SK-N-MC (cell line): Measurements from ENCODE around the gene LHX1.

Experiments used
- FOXP2 ChIP-seq: optimal IDR thresholded peaks from 2 replicates; pipeline ENCODE3; 2011; ENCODE audit warnings: mild to moderate bottlenecking, moderate library complexity; ENCODE audit not compliant: insufficient read depth; ENCODE audit errors: extremely low read length, control extremely low read depth
- POLR2AphosphoS5 ChIP-seq: IDR thresholded peaks from 2 replicates; pipeline ENCODE4 v1.6.1; 2012; ENCODE audit warnings: mild to moderate bottlenecking, low read depth, low read length, borderline replicate concordance

DNA sequence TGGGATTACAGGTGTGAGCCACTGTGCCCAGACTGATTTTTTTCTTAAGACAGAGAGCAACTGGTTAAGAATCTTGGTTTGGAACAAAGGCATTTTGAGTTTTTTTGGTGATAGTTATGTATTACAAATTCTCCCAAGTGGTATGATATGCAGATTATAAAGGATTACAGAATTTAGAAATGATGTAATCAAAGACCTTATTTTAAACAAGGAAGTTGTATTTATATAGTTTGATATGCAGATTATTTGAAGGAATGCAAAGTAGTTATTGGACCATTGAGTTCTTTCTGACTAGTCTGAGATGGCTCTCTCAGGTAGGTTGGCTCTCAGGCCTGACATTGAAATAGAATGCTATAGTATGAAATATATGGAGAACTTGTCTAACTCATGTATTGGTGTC, 46.3 kb downstream of the LHX1 start:
- TF ChIP-seq POLR2AphosphoS5 (no peak), FOXP2 (no peak)
